Pulmonary artery endothelial cell (primary cell): Measurements from ENCODE around the gene HECTD2. TPM values are rescaled to one million over a fixed set of nuclear protein-coding genes. Genes with fewer than 3 reads are reported as not detected.
"Not testable (repeated sequence)": the region's sequence is repeated elsewhere in the genome, so short reads cannot be mapped to it uniquely, and the experiment has no call there.

ENCODE experiments used
- DNase-seq: peaks from one replicate; pipeline ENCODE4 v3.0.0-alpha.2; 2011; ENCODE audit warnings: low read depth, low spot score
- total RNA-seq: library from RNA; depleted of rRNA; stranded (reverse); fragments of >200 nt; gene quantifications from 2 replicates; pipeline ENCODE4 v1.2.3, GENCODE V29; 2014

HECTD2 gene
- total RNA-seq, 1 donor from 2014 or later: 3.4 TPM

- no peak for DNase-seq
Observed at GRCh38 chr10:91472911-91473310, 62.8 kb downstream of the HECTD2 start.

GRCh38 chr10:91474009-91474408, 63.9 kb downstream of the HECTD2 start:
- DNase-seq: no peak

GRCh38 chr10:91477236-91477635, 67.1 kb downstream of the HECTD2 start:
- DNase-seq: no peak

GRCh38 chr10:91479583-91479982, 69.4 kb downstream of the HECTD2 start:
- DNase-seq: no peak

- no peak for DNase-seq
Observed at GRCh38 chr10:91487911-91488582, 77.9 kb downstream of the HECTD2 start.

- no peak for DNase-seq
Observed at GRCh38 chr10:91493313-91493712, 83.2 kb downstream of the HECTD2 start.

- DNase-seq: no peak
Observed at GRCh38 chr10:91495402-91495801, 85.3 kb downstream of the HECTD2 start.

GRCh38 chr10:91496016-91496415, 85.9 kb downstream of the HECTD2 start:
- no peak for DNase-seq

- no peak for DNase-seq
Observed at GRCh38 chr10:91511549-91512330, 101.6 kb downstream of the HECTD2 start.

- DNase-seq: no peak
Observed at GRCh38 chr10:91512458-91512857, 102.3 kb downstream of the HECTD2 start.

- DNase-seq: no peak
Observed at GRCh38 chr10:91513598-91514424, 103.7 kb downstream of the HECTD2 start.

- DNase-seq: no peak
Observed at GRCh38 chr10:91514787-91515186, 104.6 kb downstream of the HECTD2 start.

GRCh38 chr10:91517394-91517793, 107.2 kb downstream of the HECTD2 start:
- DNase-seq: no peak

- DNase-seq: no peak
Observed at GRCh38 chr10:91519899-91520514, 109.9 kb downstream of the HECTD2 start.

- no peak for DNase-seq
Observed at GRCh38 chr10:91520661-91521060, 110.5 kb downstream of the HECTD2 start.

GRCh38 chr10:91521439-91521838, 111.3 kb downstream of the HECTD2 start:
- DNase-seq: no peak

- no peak for DNase-seq
Observed at GRCh38 chr10:91525896-91526712, 116.0 kb downstream of the HECTD2 start.

- DNase-seq: no peak
Observed at GRCh38 chr10:91528080-91528479, 117.9 kb downstream of the HECTD2 start.

GRCh38 chr10:91528768-91529167, 118.6 kb downstream of the HECTD2 start:
- no peak for DNase-seq

- not testable (repeated sequence) for DNase-seq
Observed at GRCh38 chr10:91534789-91535188, 124.6 kb downstream of the HECTD2 start.

GRCh38 chr10:91536111-91536510, 126.0 kb downstream of the HECTD2 start:
- no peak for DNase-seq
